Measurements from ENCODE around the gene KRTAP1-4.

Gene KRTAP1-4

GRCh38 chr17:40995116-40995515, 34.9 kb downstream of the KRTAP1-4 start:
- TF ChIP-seq CTCF (IDR thresholded peaks at IDR 0.05), result no peak

DNA sequence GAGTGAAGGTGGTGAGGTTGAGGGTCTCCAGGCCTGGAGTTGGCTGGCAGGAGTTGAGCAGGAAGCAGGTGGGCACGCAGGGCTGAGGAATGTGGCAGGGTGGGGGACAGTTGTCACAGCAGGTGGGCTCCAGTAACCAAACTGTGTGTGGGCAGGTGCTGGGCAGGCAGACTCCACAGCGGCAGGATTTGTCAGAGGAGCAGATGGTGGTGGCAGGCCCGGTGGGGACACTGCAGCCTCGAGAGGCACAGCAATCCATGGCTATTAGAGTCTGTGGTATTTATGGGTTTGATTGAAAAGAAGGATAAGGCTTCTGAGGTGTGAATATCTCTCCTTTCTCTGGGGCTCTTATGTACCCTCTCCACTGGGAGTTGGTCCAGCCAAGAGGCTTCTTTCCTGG, 36.2 kb downstream of the KRTAP1-4 start, which contains the start of gene KRTAP3-3:
Gene KRTAP3-3 (minus strand): TSS at position 326 of the 400 bp plus-strand sequence. CDS start 67 bp downstream, at position 259.
- no peak for TF ChIP-seq CTCF (IDR thresholded peaks at IDR 0.05)

- TF ChIP-seq CTCF (IDR thresholded peaks at IDR 0.05), result no peak
Observed at GRCh38 chr17:40993084-40993483, 36.9 kb downstream of the KRTAP1-4 start.

GRCh38 chr17:40992666-40993065, 37.3 kb downstream of the KRTAP1-4 start:
- TF ChIP-seq CTCF (IDR thresholded peaks at IDR 0.05), result no peak

DNA sequence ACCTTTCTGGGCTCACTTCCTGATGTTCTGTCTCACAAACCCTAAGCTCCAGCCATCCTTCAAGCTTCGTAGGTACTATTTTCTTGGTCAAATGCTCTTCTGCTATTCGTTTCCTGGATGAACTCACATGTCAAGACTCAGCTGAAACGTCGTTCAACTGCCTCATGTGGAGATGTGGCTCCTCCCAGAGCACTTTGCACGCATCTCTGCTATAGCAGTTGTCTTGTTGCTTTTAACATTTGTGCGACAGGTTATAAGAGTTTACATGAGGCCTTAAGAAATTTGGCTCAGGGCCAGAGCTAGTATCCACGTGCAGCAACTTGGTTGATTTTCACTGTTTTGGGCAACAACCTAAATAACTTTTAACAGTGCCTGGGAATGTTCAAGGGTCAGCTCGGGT, 43.1 kb downstream of the KRTAP1-4 start:
- TF ChIP-seq CTCF (IDR thresholded peaks at IDR 0.05), result no peak

GRCh38 chr17:40984226-40984625, 45.8 kb downstream of the KRTAP1-4 start, which contains the start of gene KRT40:
TSS of gene KRT40 (minus strand) at chr17:40984326. CDS start at chr17:40984273, 53 bp downstream.
- TF ChIP-seq CTCF (IDR thresholded peaks at IDR 0.05), result no peak

- no peak for TF ChIP-seq CTCF (IDR thresholded peaks at IDR 0.05)
Observed at GRCh38 chr17:40981115-40981514, 48.9 kb downstream of the KRTAP1-4 start.

GRCh38 chr17:40980596-40980995, 49.4 kb downstream of the KRTAP1-4 start:
- no peak for TF ChIP-seq CTCF (IDR thresholded peaks at IDR 0.05)
